Measurements from ENCODE around the gene GDPD5.
A peak's percentile ranks its signal among the peaks of the same experiment; 100 is the strongest.

Gene GDPD5

GRCh38 chr11:75502138-75502537 lies 23.6 kb downstream of the GDPD5 start:
- TF ChIP-seq ZFP30 (CRISPR knock-in tag; IDR thresholded peaks at IDR 0.05), result no peak
- TF ChIP-seq GLIS3 (CRISPR knock-in tag; IDR thresholded peaks at IDR 0.05), result no peak
- TF ChIP-seq ZNF8 (CRISPR knock-in tag; IDR thresholded peaks at IDR 0.05), result no peak
- TF ChIP-seq ZFP3 (CRISPR knock-in tag; IDR thresholded peaks at IDR 0.05), result peak; percentile 96
- no peak for ATAC-seq

- no peak for ATAC-seq
Measured at GRCh38 chr11:75500742-75501141, 25.0 kb downstream of the GDPD5 start.

More at GRCh38 chr11:75500742-75501141, 25.0 kb downstream of the GDPD5 start:
- no peak for TF ChIP-seq ARNTL (CRISPR knock-in tag; IDR thresholded peaks at IDR 0.05; ENCODE audit: borderline replicate concordance, low read depth)
- TF ChIP-seq POU6F1 (CRISPR knock-in tag; IDR thresholded peaks at IDR 0.05; ENCODE audit: borderline replicate concordance, low read depth), result no peak
- TF ChIP-seq TCF4 (CRISPR knock-in tag; IDR thresholded peaks at IDR 0.05; ENCODE audit: borderline replicate concordance), result no peak
- TF ChIP-seq ISL1 (CRISPR knock-in tag; IDR thresholded peaks at IDR 0.05), result no peak
- TF ChIP-seq OSR1 (CRISPR knock-in tag; IDR thresholded peaks at IDR 0.05), result no peak
- no peak for TF ChIP-seq ZC3H10 (CRISPR knock-in tag; IDR thresholded peaks at IDR 0.05)
- no peak for TF ChIP-seq CSDC2 (CRISPR knock-in tag; IDR thresholded peaks at IDR 0.05)
- TF ChIP-seq PPARA (CRISPR knock-in tag; IDR thresholded peaks at IDR 0.05; ENCODE audit: borderline replicate concordance), result no peak
- TF ChIP-seq ESRRG (CRISPR knock-in tag; IDR thresholded peaks at IDR 0.05), result no peak
- no peak for TF ChIP-seq RARB (CRISPR knock-in tag; IDR thresholded peaks at IDR 0.05)
- no peak for TF ChIP-seq ZNF70 (CRISPR knock-in tag; IDR thresholded peaks at IDR 0.05)
- TF ChIP-seq CREB5 (CRISPR knock-in tag; IDR thresholded peaks at IDR 0.05; ENCODE audit: low read depth), result no peak
- TF ChIP-seq TSHZ2 (CRISPR knock-in tag; IDR thresholded peaks at IDR 0.05), result no peak
- TF ChIP-seq CSRNP3 (CRISPR knock-in tag; IDR thresholded peaks at IDR 0.05), result no peak
- no peak for TF ChIP-seq PATZ1 (CRISPR knock-in tag; IDR thresholded peaks at IDR 0.05; ENCODE audit: borderline replicate concordance)
- TF ChIP-seq ZFP30 (CRISPR knock-in tag; IDR thresholded peaks at IDR 0.05), result no peak
- no peak for TF ChIP-seq ZNF8 (CRISPR knock-in tag; IDR thresholded peaks at IDR 0.05)
- TF ChIP-seq BACH2 (CRISPR knock-in tag; IDR thresholded peaks at IDR 0.05; ENCODE audit: borderline replicate concordance), result no peak
- TF ChIP-seq TOX (CRISPR knock-in tag; IDR thresholded peaks at IDR 0.05; ENCODE audit: borderline replicate concordance), result no peak
- no peak for TF ChIP-seq GLIS3 (CRISPR knock-in tag; IDR thresholded peaks at IDR 0.05)
